Stimulated activated CD8-positive, alpha-beta memory T cell treated with anti-CD3 and anti-CD28 coated beads, Interleukin-4, amount 100 ng/mL, for 48 hours (primary cell): ENCODE results near the gene SPATA25.
"Not testable (repeated sequence)": the region's sequence is repeated elsewhere in the genome, so short reads cannot be mapped to it uniquely, and the experiment has no call there.

ENCODE experiments used
- DNase-seq: peaks from one replicate; pipeline ENCODE4 v3.0.0-alpha.2; 2020

Gene SPATA25

GRCh38 chr20:45887346-45887715 is at the start of gene SPATA25:
SPATA25 (minus strand) TSS chr20:45887622; CDS start chr20:45887590, 32 bp downstream.
- no peak for DNase-seq

DNA sequence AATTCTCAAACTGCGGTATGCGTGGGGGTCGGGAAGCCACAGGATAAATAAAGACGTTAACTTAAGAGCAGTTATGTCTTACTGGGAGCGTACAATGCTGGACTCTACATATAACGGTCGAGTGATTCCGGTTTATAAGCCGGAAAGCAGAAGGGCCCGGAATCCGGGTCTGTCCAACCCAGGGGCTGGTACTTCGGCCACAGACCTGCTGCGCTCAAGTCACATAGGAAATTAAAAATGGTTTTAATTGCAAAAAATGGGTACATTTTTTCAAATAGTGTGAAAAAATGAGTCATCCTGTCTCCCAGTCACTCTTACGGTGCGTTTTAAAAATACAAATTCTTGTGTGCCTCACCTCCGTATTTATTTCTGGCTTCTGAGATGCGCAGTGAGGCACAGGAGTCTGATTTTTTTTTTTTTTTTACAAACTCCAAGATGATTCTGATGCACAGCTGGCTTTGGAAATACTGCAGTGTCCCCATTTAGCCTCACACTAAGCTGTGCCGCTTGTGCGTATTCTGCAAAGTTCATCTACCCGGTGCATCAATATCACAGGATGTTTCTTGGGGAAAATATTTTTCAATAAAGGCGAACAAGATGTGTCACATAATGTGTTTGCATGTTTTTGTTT is 48.1 kb upstream of the SPATA25 start:
- no peak for DNase-seq

GRCh38 chr20:45934586-45935415 is 47.4 kb upstream of the SPATA25 start, which contains the start of gene PCIF1:
PCIF1 (plus strand) TSS chr20:45934683; CDS start chr20:45939000, 4,317 bp downstream.
- DNase-seq = peak; percentile 99

DNA sequence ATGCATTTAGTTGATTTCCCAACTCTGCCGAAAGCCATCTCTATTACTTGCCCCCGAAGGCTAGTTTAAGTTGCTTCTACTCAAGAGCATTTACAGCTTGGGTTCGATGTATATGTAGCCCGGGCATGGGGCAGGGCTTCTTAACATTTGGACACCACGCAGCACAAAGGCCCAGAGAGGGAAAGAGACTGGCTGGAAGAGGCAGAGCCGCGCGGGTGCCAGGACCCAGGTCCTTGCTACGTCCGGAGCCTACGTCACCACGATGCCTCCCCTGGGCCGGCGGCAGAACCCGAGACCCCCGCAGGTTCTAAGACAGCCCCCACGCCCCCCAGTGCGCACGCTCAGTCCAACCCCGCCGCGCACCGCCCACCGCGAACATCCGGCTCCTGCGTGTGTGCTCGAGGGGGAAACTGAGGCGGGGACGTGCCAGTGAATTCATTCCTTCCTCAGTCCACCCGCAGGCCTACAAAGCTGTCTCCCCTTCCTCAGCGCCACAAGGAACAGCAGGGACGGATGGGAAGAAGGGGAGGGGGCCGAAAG is 46.7 kb upstream of the SPATA25 start:
- no peak for DNase-seq

DNA sequence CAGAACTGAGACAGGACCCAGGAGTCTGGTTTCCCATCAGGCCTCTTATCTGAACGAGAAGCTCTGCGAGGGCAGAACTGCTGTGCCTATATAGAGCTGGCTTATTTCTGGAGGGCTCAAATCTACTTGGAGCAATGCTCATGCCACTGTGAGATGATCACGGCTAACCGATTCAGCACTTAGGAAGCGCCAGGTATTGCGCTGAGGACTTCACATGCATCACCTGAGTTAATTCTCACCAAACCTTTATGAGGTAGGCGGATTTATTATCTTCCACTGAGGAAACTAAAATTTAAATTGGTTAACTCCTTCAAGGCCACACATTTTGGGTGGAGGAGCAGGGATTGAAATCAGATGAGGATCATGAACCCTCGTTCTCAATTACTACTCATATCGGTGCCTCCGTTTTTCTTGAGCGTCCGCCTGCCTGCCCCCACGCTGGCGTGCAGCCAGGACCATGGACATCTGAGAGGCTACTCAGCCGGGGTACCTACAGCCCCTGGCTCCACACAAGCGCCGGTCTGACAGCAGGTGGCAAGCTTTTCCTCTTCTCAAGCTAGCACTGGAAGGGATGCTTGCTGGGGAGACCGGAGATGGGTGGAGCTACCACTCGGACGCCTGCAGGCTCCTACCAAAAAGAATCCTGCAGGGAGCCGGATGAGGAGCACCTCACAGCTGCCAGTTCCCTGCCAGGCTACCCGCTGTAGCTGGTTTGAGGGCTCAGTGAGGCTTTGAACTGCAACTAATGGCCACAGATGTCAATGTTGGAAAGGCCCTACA is 46.0 kb upstream of the SPATA25 start:
- peak; percentile 73 for DNase-seq

DNA sequence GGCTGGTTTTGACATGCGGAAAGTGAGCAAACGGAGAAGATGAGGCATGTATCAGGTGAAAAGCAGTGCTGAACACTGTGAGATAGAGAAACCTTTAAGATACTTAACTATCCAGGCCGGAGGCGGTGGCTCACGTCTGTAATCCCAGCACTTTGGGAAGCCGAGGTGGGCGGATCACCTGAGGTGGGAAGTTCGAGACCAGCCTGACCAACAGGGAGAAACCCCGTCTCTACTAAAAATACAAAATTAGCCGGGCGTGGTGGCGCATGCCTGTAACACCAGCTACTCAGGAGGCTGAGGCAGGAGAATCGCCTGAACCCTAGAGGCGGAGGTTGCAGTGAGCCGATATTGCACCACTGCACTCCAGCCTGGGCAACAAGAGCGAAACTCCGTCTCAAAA is 44.3 kb upstream of the SPATA25 start:
- not testable (repeated sequence) for DNase-seq

DNA sequence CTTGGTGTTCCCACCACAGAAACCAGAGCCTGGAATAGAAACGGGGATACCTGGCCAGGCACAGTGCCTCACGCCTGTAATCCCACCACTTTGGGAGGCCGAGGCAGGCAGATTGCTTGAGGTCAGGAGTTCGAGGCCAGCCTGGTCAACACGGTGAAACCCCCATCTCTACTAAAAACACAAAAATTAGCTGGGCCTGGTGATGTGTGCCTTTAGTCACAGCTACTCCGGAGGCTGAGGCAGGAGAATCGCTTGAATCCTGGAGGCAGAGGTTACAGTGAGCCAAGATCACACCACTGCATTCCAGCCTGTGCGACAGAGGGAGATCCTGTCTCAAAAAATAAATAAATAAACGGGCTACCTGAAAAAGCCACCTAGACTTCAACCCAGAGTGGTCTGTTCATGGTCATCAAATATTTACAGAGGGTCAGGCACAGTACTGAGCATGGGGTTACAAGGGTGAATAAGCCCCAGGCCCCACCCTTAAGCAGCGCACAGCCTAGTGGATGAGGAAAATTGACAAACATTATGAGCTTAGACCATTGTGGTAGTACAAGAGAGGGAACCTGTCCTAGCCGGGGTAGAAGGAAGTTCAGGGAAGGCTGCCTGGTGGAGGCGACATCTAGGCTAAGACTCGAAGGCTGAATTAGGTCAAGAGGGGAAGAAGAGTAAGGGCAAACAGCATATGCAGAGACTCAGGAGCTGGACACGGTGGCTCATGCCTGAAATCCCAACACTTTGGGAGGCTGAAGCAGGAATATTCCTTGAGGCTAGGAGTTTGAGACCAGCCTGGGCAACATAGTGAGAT is 39.9 kb upstream of the SPATA25 start:
- DNase-seq = no peak

GRCh38 chr20:45926731-45927070 is 39.3 kb upstream of the SPATA25 start:
- DNase-seq = no peak

DNA sequence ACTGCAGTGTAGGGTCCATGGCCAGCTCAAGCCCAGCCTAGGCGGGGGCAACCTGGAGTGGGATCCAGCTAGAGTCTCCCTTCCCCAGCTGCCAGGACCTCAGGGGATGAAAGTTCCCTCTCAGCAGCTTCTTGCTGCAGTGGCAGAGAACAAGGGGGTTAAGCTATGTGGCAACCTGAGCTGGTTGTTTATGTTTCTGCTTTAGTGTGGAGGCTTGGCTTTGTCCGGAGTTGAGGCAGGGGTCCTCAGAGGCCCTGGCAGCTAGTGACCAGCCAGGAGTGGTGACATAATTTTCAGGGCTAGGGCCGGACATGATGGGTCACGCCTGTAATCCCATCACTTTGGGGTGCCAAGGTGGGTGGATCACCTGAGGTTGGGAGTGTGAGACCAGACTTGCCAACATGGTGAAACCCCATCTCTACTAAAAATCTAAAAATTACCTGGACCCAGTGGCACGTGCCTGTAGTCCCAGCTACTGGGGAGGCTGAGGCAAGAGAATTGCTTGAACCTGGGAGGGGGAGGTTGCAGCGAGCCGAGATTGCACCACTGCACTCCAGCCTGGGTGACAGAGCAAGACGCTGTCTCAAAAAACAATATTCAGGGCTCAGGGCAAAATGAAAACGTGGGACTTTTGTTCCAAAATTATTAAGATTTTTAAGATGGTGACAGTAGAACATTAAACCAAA is 38.5 kb upstream of the SPATA25 start:
- no peak for DNase-seq

- DNase-seq = no peak
Measured at GRCh38 chr20:45924391-45925261, 37.2 kb upstream of the SPATA25 start.

DNA sequence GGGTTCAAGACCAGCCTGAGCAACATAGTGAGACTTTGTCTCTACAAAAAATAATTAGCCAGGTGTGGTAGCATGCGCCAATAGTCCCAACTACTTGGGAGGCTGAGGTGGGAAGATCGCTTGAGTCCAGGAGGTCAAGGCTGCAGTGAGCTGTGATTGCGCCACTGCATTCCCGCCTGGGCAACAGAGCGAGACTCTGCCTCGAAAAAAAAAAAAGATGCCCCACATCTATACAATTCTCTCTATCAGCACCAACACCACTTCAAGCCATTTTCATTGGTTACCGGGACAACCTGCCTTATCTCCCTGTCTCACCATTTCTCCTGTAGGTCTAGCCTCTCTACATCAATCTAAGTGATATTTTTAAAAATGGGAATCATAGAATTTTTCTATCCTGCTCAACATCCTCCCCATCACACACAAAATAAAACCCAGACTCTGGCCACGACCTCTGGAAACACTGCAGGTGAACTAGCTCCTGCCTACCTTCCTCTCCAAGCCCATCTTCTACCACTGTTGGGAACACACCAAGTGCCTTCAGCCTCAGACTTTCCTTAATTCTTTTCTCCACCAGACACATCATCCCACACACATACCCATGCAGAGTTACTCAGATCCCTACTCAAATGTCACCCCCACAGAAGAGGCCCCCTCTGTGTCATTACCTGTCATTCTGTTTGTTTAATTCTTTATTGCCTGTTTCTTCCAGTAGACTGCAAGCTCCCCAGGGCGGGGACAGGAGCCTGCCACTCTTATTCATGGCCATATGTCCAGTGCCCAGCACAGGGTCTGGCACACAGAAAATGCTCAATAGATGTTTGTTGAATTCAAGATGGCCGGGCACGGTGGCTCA is 34.1 kb upstream of the SPATA25 start:
- no peak for DNase-seq

- no peak for DNase-seq
Measured at GRCh38 chr20:45920462-45921336, 33.3 kb upstream of the SPATA25 start.

- DNase-seq = no peak
Measured at GRCh38 chr20:45919542-45920399, 32.3 kb upstream of the SPATA25 start.

DNA sequence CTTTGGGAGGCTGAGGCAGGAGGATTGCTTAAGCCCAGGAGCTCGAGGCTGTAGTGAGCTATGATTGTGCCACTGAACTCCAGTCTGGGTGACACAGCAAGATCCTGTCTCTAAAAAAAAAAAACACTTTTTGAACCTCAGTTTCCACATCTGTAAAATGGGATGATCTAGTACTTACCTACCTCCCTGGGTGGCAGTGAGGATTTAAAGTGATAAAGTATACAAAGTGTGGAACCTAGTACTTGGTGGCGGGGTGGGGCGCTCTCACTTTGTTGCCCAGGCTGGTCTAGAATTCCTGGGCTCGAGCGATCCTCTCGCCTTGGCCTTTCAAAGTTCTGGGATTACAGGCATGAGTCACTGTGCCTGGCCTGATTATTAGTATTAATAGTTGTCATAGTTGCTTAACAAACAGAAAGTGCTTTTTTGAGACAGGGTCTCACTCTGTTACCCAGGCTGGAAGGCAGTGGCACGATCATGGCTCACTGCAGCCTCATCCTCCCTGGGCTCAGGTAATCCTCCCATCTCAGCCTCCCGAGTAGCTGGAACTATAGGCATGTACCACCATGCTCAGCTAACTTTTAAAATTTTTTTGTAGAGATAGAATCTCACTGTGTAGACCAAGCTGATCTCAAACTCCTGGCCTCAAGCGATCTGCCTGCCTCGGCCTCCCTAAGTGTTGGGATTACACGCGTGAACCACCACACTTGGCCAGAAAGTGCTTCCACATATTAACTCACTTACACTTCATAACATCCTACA is 31.5 kb upstream of the SPATA25 start:
- no peak for DNase-seq

- DNase-seq = no peak
Measured at GRCh38 chr20:45918182-45918737, 30.8 kb upstream of the SPATA25 start.

DNA sequence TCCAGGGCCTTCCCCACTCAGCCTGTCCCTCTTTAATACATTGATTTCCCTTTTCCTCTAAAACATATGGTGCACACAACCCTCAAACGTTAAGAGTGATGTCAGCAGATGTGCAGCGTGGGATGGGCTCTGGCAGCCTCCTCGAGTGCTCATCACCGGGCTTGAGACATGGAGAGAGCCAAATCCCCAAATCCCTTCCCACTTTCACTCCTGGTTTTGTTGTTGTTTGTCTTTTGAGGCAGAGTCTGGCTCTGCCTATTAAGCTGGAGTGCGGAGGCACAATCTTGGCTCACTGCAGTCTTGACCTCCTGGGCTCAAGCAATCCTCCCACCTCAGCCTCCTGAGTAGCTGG is 30.3 kb upstream of the SPATA25 start:
- no peak for DNase-seq

- no peak for DNase-seq
Measured at GRCh38 chr20:45913116-45913515, 25.7 kb upstream of the SPATA25 start.
